ENCODE results near the gene STIM2. TPM values are rescaled to one million over a fixed set of nuclear protein-coding genes. Genes with fewer than 3 reads are reported as not detected.
A peak's percentile ranks its signal among the peaks of the same experiment; 100 is the strongest.

Gene STIM2
- total and polyA plus RNA-seq, 2 donors (not counting 3 experiments of a cell fraction or from before 2014, with no cell fraction given), result 21.0 to 21.2 TPM

DNA sequence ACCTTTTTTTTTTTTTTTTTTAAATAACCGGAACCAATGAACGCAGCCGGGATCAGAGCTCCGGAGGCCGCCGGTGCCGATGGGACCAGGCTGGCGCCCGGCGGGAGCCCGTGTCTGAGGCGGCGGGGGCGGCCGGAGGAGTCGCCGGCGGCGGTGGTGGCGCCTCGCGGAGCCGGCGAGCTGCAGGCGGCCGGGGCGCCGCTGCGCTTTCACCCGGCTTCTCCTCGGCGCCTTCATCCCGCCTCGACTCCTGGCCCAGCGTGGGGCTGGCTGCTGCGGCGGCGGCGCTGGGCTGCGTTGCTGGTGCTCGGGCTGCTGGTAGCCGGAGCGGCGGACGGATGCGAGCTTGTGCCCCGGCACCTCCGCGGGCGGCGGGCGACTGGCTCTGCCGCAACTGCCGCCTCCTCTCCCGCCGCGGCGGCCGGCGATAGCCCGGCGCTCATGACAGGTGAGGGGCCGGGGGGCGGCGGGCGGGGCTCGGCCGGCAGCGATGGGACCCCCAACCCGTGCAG lies 337 bp downstream of the STIM2 start:
- TF ChIP-seq FOS (IDR thresholded peaks at IDR 0.05; ENCODE audit: borderline replicate concordance, insufficient read depth, low read length) (no peak), EZH2 (IDR thresholded peaks at IDR 0.05; ENCODE audit: borderline replicate concordance, low read depth, low read length, severe bottlenecking) (no peak), MYC (IDR thresholded peaks at IDR 0.05; ENCODE audit: low read depth, low read length) (no peak)
- TF ChIP-seq, protein P1, sequence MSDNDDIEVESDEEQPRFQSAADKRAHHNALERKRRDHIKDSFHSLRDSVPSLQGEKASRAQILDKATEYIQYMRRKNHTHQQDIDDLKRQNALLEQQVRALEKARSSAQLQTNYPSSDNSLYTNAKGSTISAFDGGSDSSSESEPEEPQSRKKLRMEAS (IDR thresholded peaks at IDR 0.05; ENCODE audit: insufficient read depth, insufficient read length), result no peak
- ChIA-PET POLR2A (interaction anchor here (0.6 kb wide), 1 partner anchor 11 kb away, joined by 9 read pairs; no protein-coding TSS in a partner anchor), CTCF (interaction anchor here (0.6 to 2.7 kb wide), 17 partner anchors 11 to 873 kb away, joined by 3 to 16 read pairs (median 3); no protein-coding TSS in a partner anchor)
- Histone ChIP-seq H4K20me1 (replicated peaks; ENCODE audit: control insufficient read depth, extremely low read depth, insufficient read depth, low read length) (no peaks in the 10 kb centered on the region), H2AFZ (ENCODE audit: low read depth, low read length) (peak overlapping the region; percentile 81), H3K4me2 (ENCODE audit: insufficient read depth, low read length) (peak overlapping the region; percentile 99), H3K9me3 (replicated peaks; ENCODE audit: control insufficient read depth, insufficient read depth, low read length) (no peaks in the 10 kb centered on the region), H3K27me3 (ENCODE audit: control insufficient read depth in 2 of 2, insufficient read depth in 2 of 2, low read length in 2 of 2) (peaks cover 0 to 6% of the 10 kb centered on the region in 2 experiments), H3K36me3 (ENCODE audit: control insufficient read depth in 2 of 2, extremely low read depth in 1 of 2, insufficient read depth in 2 of 2, low read length in 2 of 2) (no peaks in the 10 kb centered on the region), H3K9me1 (replicated peaks; ENCODE audit: control insufficient read depth, extremely low read depth, insufficient read depth, low read length) (no peaks in the 10 kb centered on the region), H3K4me1 (ENCODE audit: control insufficient read depth, extremely low read depth, insufficient read depth, low read length) (peaks cover 36% of the 10 kb centered on the region), H3K27ac (ENCODE audit: insufficient read depth, low read depth, low read length) (peak overlapping the region; percentile 46), H3K9ac (replicated peaks; ENCODE audit: extremely low read depth, insufficient read depth, low read length) (peak overlapping the region; percentile 64), H3K4me3 (replicated peaks in 1 of 3; ENCODE audit: insufficient read depth in 1 of 3, low read depth in 1 of 3, low read length in 3 of 3) (peak overlapping the region; percentile 47 to 98 (median 98)), H3K79me2 (ENCODE audit: control insufficient read depth, insufficient read depth, low read length) (peaks cover 16% of the 10 kb centered on the region)
- dilution Hi-C loops (cut with MboI; ENCODE audit: extremely low pct_ligation_motif_present, low sequenced_read_pairs), result no loop called here
- no peak for FAIRE-seq
- intact Hi-C loops (cut with micrococcal nuclease), result loop anchor here (1.0 to 5.0 kb wide), 7 partner anchors 49 to 999 kb away; partner anchors contain the start of genes RBPJ, SEL1L3 and TBC1D19
- no peak for DNase-seq (ENCODE audit: low read depth, low spot score)
- BruUV-seq (replicated peaks), result no TSS peak

DNA sequence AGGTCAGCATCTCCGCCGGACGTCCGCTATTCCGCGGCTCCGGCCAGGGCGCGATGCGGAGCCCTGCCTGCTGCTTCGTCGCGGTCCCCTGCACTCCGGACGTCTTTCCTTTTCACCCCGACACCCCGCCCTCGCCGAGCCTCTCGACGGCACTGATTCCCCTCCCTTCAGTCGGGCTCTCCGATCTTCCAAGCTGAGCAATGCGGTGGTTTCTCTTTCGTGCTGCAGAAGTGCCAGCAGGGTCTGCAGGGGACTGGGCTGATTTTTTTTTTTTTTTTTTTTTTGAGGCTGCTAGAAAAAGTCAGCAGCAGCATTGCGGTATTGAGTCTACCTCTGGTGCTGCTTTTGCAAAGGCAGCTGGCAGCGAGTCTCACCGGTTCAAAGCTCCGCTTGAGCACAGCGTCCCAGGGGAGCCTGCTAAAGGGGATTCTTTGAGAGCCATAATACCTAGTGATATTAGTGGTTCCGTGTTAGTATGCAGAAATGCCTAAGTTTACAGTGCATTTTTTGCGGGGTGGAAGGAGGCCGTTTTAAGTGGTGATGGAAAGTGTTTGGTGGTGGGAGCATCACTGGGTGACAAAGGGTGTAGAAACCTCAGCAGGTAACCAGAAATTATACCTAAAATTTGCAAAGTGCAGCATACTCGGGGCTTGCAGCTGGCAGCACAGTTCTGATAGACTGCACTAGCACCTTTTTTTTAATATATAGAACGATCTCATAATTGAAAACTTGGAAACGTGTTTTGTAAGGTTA lies 969 bp downstream of the STIM2 start:
- H4K20me1 ChIP-seq (replicated peaks; ENCODE audit: control insufficient read depth, extremely low read depth, insufficient read depth, low read length), result no peaks in the 10 kb centered on the region
- BruUV-seq (replicated peaks), result no TSS peak
- no peaks in the 10 kb centered on the region for H3K9me1 ChIP-seq (replicated peaks; ENCODE audit: control insufficient read depth, extremely low read depth, insufficient read depth, low read length)
- intact Hi-C loops (cut with micrococcal nuclease), result loop anchor here (1.0 to 5.0 kb wide), 5 partner anchors 9 to 999 kb away; partner anchors contain the start of genes RBPJ and SEL1L3
- dilution Hi-C loops (cut with MboI; ENCODE audit: extremely low pct_ligation_motif_present, low sequenced_read_pairs), result no loop called here
- CTCF ChIA-PET, result interaction anchor here (0.6 to 2.7 kb wide), 12 partner anchors 11 to 874 kb away, joined by 3 to 16 read pairs (median 3); no protein-coding TSS in a partner anchor
- peak overlapping the region; percentile 46 for H3K27ac ChIP-seq (ENCODE audit: insufficient read depth, low read depth, low read length)
- H3K4me1 ChIP-seq (ENCODE audit: control insufficient read depth, extremely low read depth, insufficient read depth, low read length), result peaks cover 36% of the 10 kb centered on the region
- peak overlapping the region; percentile 64 for H3K9ac ChIP-seq (replicated peaks; ENCODE audit: extremely low read depth, insufficient read depth, low read length)
- H3K4me2 ChIP-seq (ENCODE audit: insufficient read depth, low read length), result peak overlapping the region; percentile 99
- POLR2A ChIA-PET, result interaction anchor here (0.6 kb wide), 2 partner anchors 10 to 49 kb away, joined by 3 to 9 read pairs; no protein-coding TSS in a partner anchor
- FAIRE-seq, result peak; percentile 44
- H3K79me2 ChIP-seq (ENCODE audit: control insufficient read depth, insufficient read depth, low read length), result peaks cover 19% of the 10 kb centered on the region
- TF ChIP-seq, protein P2, sequence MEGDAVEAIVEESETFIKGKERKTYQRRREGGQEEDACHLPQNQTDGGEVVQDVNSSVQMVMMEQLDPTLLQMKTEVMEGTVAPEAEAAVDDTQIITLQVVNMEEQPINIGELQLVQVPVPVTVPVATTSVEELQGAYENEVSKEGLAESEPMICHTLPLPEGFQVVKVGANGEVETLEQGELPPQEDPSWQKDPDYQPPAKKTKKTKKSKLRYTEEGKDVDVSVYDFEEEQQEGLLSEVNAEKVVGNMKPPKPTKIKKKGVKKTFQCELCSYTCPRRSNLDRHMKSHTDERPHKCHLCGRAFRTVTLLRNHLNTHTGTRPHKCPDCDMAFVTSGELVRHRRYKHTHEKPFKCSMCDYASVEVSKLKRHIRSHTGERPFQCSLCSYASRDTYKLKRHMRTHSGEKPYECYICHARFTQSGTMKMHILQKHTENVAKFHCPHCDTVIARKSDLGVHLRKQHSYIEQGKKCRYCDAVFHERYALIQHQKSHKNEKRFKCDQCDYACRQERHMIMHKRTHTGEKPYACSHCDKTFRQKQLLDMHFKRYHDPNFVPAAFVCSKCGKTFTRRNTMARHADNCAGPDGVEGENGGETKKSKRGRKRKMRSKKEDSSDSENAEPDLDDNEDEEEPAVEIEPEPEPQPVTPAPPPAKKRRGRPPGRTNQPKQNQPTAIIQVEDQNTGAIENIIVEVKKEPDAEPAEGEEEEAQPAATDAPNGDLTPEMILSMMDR (IDR thresholded peaks at IDR 0.05; ENCODE audit: extremely low read depth in 1 of 2, insufficient read depth in 1 of 2, low read depth in 1 of 2, low read length in 2 of 2), result no peak
- TF ChIP-seq EZH2 (IDR thresholded peaks at IDR 0.05; ENCODE audit: borderline replicate concordance, low read depth, low read length, severe bottlenecking), result no peak
- no peak for TF ChIP-seq MYC (IDR thresholded peaks at IDR 0.05; ENCODE audit: low read depth, low read length)
- TF ChIP-seq POLR2AphosphoS5 (IDR thresholded peaks at IDR 0.05; ENCODE audit: insufficient read depth, low read depth, low read length), result no peak
- TF ChIP-seq POLR2A (IDR thresholded peaks at IDR 0.05; ENCODE audit: low read depth, low read length), result peak; percentile 3
- TF ChIP-seq GATA2 (IDR thresholded peaks at IDR 0.05; ENCODE audit: insufficient read depth, insufficient read length, low read depth, low read length), result no peak
- TF ChIP-seq JUN (IDR thresholded peaks at IDR 0.05; ENCODE audit: borderline replicate concordance, insufficient read depth, insufficient read length, low read depth), result no peak
- TF ChIP-seq FOS (IDR thresholded peaks at IDR 0.05; ENCODE audit: borderline replicate concordance, insufficient read depth, low read length), result no peak
- H2AFZ ChIP-seq (ENCODE audit: low read depth, low read length), result peak overlapping the region; percentile 81
- no peaks in the 10 kb centered on the region for H3K9me3 ChIP-seq (replicated peaks; ENCODE audit: control insufficient read depth, insufficient read depth, low read length)
- DNase-seq (ENCODE audit: low read depth, low spot score), result peak; percentile 67
- H3K27me3 ChIP-seq (ENCODE audit: control insufficient read depth in 2 of 2, insufficient read depth in 2 of 2, low read length in 2 of 2), result peaks cover 0 to under 1% of the 10 kb centered on the region in 2 experiments
- H3K36me3 ChIP-seq (ENCODE audit: control insufficient read depth in 2 of 2, extremely low read depth in 1 of 2, insufficient read depth in 2 of 2, low read length in 2 of 2), result no peaks in the 10 kb centered on the region
- peak overlapping the region; percentile 47 to 98 (median 98) for H3K4me3 ChIP-seq (replicated peaks in 1 of 3; ENCODE audit: insufficient read depth in 1 of 3, low read depth in 1 of 3, low read length in 3 of 3)

Measured in endothelial cell of umbilical vein (primary cell).